GM12872 (cell line): ENCODE results near the gene ARCN1.

Source experiments
- CTCF ChIP-seq: IDR thresholded peaks from 3 replicates; pipeline ENCODE4 v1.5.1; 2011; ENCODE audit warnings: low read depth, mild to moderate bottlenecking, low read length, moderate library complexity; ENCODE audit not compliant: insufficient read depth

ARCN1 gene

GRCh38 chr11:118648291-118648690 is 76.1 kb downstream of the ARCN1 start:
- no peak for TF ChIP-seq CTCF

- TF ChIP-seq CTCF, result no peak
Observed at GRCh38 chr11:118649941-118650340, 77.7 kb downstream of the ARCN1 start.

- no peak for TF ChIP-seq CTCF
Observed at GRCh38 chr11:118650366-118650765, 78.2 kb downstream of the ARCN1 start.

GRCh38 chr11:118651820-118652219 is 79.6 kb downstream of the ARCN1 start:
- no peak for TF ChIP-seq CTCF
